Panc1 (cell line): Measurements from ENCODE around the gene RNGTT. TPM values are rescaled to one million over a fixed set of nuclear protein-coding genes. Genes with fewer than 3 reads are reported as not detected.

ENCODE experiments used
- ATAC-seq: fragments of 200-7000 bp; cut with Tn5 transposase; 2 replicates; pipeline ENCODE4 v1.9.1; 2020; ENCODE audit warnings: mild to moderate bottlenecking, moderate library complexity
- BruUV-seq: library from RNA; stranded (reverse); fragments of 400-500 nt; replicated peaks from 2 replicates; lab custom pipeline; 2021; lab: Mats Ljungman, UMichigan
- CTCF ChIA-PET: fragments of 300-600 bp; sonication (Branson Sonifier 250); formaldehyde crosslinking; loops from one replicate; lab custom pipeline; 2022; ENCODE audit warnings: antibody characterized with exemption; lab: Charles Lee
- POLR2A ChIA-PET: fragments of 300-600 bp; sonication (Branson Sonifier 250); formaldehyde crosslinking; loops from one replicate; lab custom pipeline; 2022; ENCODE audit warnings: antibody characterized with exemption; lab: Charles Lee
- DNase-seq: peaks from one replicate; pipeline ENCODE4 v3.0.0-alpha.2; 2010; ENCODE audit warnings: low read depth, low spot score
- H3K27ac ChIP-seq: 2 replicates; pipeline ENCODE4 v1.5.1; 2011; ENCODE audit warnings: mild to moderate bottlenecking, low read length, inconsistent platforms
- H3K27me3 ChIP-seq: fragments of 200-500 bp; sonication (Bioruptor generic); 2 replicates; pipeline ENCODE4 v1.6.0; 2014; ENCODE audit warnings: low read length, inconsistent platforms; ENCODE audit not compliant: control insufficient read depth, insufficient read depth
- H3K36me3 ChIP-seq: fragments of 200-500 bp; sonication (Bioruptor generic); 2 replicates; pipeline ENCODE4 v1.5.1; 2014; ENCODE audit warnings: inconsistent platforms, mild to moderate bottlenecking, low read length, moderate library complexity; ENCODE audit not compliant: control insufficient read depth, insufficient read depth
- H3K4me1 ChIP-seq: 2 replicates; pipeline ENCODE4 v1.5.1; 2011; ENCODE audit warnings: inconsistent platforms, mild to moderate bottlenecking, low read length, moderate library complexity; ENCODE audit not compliant: control insufficient read depth, insufficient read depth
- H3K4me3 ChIP-seq, 2 experiments: 2 replicates each; pipeline ENCODE4 v1.5.1; 2011 to 2012; ENCODE audit warnings: low read depth in 2 of 2, low read length in 2 of 2, mild to moderate bottlenecking in 2 of 2, inconsistent platforms in 1 of 2, moderate library complexity in 1 of 2
- H3K9me3 ChIP-seq: fragments of 200-500 bp; sonication (Bioruptor generic); 2 replicates; pipeline ENCODE4 v1.5.1; 2014; ENCODE audit warnings: low read depth, mild to moderate bottlenecking, inconsistent platforms, low read length, moderate library complexity; ENCODE audit not compliant: control insufficient read depth, insufficient read depth
- CTCF ChIP-seq: fragments of 450-650 bp; IDR thresholded peaks from 2 replicates; pipeline ENCODE4 v1.5.1; 2017; ENCODE audit warnings: mild to moderate bottlenecking
- POLR2AphosphoS5 ChIP-seq: IDR thresholded peaks from 2 replicates; pipeline ENCODE4 v1.6.1; 2012; ENCODE audit warnings: mild to moderate bottlenecking, low read depth, low read length, moderate library complexity
- SIN3A ChIP-seq: IDR thresholded peaks from 2 replicates; pipeline ENCODE4 v1.6.1; 2012; ENCODE audit warnings: low read depth, mild to moderate bottlenecking, low read length, moderate library complexity, borderline replicate concordance; ENCODE audit not compliant: insufficient read depth
- TCF7L2 ChIP-seq: IDR thresholded peaks from 2 replicates; pipeline ENCODE4 v1.6.1; 2011; ENCODE audit warnings: mild to moderate bottlenecking, low read depth, low read length, inconsistent platforms
- in situ Hi-C: cut with HindIII; loops from 2 replicates; pipeline ENCODE4 v1.10.0; 2016; ENCODE audit warnings: low sequenced_read_pairs, low pct_unique_long_range_greater_than_20kb
- intact Hi-C: fragments of 100-400 bp; cut with micrococcal nuclease; formaldehyde crosslinking; loops from one replicate; pipeline ENCODE4 v1.10.0; 2022; ENCODE audit not compliant: unreplicated experiment
- total RNA-seq: library from RNA; stranded (reverse); gene quantifications from one replicate; pipeline ENCODE4 v1.2.1, GENCODE V29; 2021; ENCODE audit not compliant: unreplicated experiment
- TF ChIP-seq, protein P1 (sequence below), 2 experiments: IDR thresholded peaks; 2 replicates each; pipeline ENCODE4 v1.6.1; 2011 to 2012; ENCODE audit warnings: low read depth in 2 of 2, control low read depth in 1 of 2, low read length in 1 of 2, mild to moderate bottlenecking in 1 of 2, moderate library complexity in 1 of 2; ENCODE audit not compliant: insufficient read depth in 1 of 2

The RNGTT gene
- total RNA-seq, 1 experiment from 2014 or later, result 21.2 TPM

DNA sequence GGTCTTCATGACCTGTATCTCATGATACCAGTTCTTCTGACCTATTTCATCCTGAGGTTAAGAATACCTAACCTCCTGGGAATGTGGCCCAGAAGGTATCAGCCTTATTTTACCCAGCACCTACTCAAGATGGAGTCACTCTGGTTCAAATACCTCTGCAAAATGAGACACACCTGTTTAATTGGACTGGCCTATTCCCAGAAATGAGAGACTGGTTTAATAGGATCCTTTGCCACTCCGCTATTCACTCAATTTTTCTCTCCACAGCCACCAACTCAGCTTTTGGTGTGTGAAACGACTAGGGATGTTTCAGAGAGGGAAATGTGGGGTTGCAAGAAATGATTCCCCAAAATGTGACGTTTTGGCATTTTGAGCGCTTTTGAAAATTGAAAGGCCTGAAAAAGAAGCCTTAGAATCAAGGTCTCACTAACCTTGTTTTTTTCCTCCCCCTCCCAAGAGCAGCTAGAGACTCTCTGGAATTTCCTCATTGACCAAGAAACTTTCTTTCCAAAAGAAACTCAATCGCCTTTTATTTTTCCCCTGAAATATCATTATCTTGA, 45.5 kb upstream of the RNGTT start:
- Histone ChIP-seq H3K9me3 (no peaks in the 10 kb centered on the region), H3K4me1 (no peaks in the 10 kb centered on the region), H3K36me3 (no peaks in the 10 kb centered on the region), H3K27ac (no peak overlapping the region), H3K4me3 (no peak overlapping the region), H3K27me3 (no peaks in the 10 kb centered on the region)
- intact Hi-C loops (no loop called here), in situ Hi-C loops (no loop called here)
- TF ChIP-seq TCF7L2, result no peak
- TF ChIP-seq, protein P1, sequence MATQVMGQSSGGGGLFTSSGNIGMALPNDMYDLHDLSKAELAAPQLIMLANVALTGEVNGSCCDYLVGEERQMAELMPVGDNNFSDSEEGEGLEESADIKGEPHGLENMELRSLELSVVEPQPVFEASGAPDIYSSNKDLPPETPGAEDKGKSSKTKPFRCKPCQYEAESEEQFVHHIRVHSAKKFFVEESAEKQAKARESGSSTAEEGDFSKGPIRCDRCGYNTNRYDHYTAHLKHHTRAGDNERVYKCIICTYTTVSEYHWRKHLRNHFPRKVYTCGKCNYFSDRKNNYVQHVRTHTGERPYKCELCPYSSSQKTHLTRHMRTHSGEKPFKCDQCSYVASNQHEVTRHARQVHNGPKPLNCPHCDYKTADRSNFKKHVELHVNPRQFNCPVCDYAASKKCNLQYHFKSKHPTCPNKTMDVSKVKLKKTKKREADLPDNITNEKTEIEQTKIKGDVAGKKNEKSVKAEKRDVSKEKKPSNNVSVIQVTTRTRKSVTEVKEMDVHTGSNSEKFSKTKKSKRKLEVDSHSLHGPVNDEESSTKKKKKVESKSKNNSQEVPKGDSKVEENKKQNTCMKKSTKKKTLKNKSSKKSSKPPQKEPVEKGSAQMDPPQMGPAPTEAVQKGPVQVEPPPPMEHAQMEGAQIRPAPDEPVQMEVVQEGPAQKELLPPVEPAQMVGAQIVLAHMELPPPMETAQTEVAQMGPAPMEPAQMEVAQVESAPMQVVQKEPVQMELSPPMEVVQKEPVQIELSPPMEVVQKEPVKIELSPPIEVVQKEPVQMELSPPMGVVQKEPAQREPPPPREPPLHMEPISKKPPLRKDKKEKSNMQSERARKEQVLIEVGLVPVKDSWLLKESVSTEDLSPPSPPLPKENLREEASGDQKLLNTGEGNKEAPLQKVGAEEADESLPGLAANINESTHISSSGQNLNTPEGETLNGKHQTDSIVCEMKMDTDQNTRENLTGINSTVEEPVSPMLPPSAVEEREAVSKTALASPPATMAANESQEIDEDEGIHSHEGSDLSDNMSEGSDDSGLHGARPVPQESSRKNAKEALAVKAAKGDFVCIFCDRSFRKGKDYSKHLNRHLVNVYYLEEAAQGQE (IDR thresholded peaks at IDR 0.05; ENCODE audit: insufficient read depth in 1 of 2, low read depth in 2 of 2, low read length in 1 of 2), result no peak
- TF ChIP-seq CTCF, result no peak
- TF ChIP-seq SIN3A, result no peak
- no peak for TF ChIP-seq POLR2AphosphoS5
- DNase-seq, result no peak
- BruUV-seq, result no TSS peak
- ChIA-PET POLR2A (no interaction called here), CTCF (no interaction called here)
- no peak for ATAC-seq

DNA sequence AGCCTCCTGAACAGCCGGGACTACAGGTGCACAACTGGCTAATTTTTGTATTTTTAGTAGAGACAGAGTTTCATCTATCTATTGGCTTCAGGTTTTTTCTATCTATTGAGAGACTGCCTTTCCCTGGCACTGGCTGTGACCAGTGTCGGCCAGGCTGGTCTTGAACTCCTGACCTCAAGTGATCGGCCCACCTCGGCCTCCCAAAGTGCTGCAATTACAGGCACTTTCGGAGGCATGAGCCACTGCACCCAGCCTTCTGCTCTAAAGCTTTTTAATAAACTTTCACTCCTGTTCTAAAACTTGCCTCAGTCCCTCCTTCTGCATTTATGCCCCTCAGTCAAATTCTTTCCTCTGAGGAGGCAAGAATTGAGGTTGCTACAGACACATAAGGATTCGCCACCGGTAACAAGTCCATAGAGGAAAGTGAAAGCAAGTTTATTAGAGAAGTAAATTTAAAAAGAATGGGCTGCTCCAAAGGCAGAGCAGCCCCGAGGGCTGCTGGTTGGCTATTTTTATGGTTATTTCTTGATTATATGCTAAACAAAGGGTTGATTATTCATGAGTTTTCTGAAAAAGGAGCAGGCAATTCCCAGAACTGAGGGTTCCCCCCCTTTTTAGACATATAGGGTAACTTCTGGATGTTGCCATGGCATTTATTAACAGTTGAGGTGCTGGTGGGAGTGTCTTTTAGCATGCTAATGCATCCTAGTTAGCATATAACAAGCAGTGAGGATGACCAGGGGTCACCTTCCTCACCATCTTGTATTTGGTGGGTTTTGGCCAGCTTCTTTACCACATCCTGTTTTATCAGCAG, 44.8 kb upstream of the RNGTT start:
- Histone ChIP-seq H3K4me3 (no peak overlapping the region), H3K4me1 (no peaks in the 10 kb centered on the region), H3K36me3 (no peaks in the 10 kb centered on the region), H3K27me3 (no peaks in the 10 kb centered on the region), H3K27ac (no peak overlapping the region), H3K9me3 (no peaks in the 10 kb centered on the region)
- in situ Hi-C loops, result no loop called here
- POLR2A ChIA-PET, result no interaction called here
- CTCF ChIA-PET, result no interaction called here
- intact Hi-C loops, result no loop called here
- no peak for ATAC-seq
- TF ChIP-seq TCF7L2, result no peak
- TF ChIP-seq SIN3A, result no peak
- TF ChIP-seq POLR2AphosphoS5, result no peak
- TF ChIP-seq CTCF, result no peak
- TF ChIP-seq, protein P1 (IDR thresholded peaks at IDR 0.05; ENCODE audit: insufficient read depth in 1 of 2, low read depth in 2 of 2, low read length in 1 of 2), result no peak
- no TSS peak for BruUV-seq
- no peak for DNase-seq
